ENCODE measurements around the gene FOXD1.

GRCh38 chr5:73431204-73431851, 17.2 kb downstream of the FOXD1 start:
- TF ChIP-seq CTCF (IDR thresholded peaks at IDR 0.05), result no peak
- no peak for TF ChIP-seq POLR2A (IDR thresholded peaks at IDR 0.05)

Data from testis (tissue), 2 donors.